ENCODE data around the gene GAREM1.

DNA sequence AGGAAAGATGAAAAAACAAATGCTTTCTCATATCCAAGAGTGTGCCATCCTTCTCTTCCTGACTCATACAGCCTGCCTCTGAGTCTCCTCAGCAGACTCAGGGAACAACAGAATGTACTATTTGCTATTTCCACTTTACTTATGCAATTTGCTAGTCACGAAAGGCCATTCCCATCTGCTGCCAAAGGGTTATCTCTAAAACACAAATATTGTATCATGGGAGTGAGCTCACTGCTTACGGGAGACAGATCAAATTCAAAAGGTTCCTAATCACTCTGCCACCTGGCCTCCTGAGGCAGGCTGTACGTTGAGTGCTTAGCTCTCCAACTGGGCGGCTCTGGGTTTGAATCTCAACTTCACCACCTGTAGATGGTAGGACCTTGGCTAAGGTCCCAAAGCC is 92.0 kb downstream of the GAREM1 start:
- TF ChIP-seq, protein P1, sequence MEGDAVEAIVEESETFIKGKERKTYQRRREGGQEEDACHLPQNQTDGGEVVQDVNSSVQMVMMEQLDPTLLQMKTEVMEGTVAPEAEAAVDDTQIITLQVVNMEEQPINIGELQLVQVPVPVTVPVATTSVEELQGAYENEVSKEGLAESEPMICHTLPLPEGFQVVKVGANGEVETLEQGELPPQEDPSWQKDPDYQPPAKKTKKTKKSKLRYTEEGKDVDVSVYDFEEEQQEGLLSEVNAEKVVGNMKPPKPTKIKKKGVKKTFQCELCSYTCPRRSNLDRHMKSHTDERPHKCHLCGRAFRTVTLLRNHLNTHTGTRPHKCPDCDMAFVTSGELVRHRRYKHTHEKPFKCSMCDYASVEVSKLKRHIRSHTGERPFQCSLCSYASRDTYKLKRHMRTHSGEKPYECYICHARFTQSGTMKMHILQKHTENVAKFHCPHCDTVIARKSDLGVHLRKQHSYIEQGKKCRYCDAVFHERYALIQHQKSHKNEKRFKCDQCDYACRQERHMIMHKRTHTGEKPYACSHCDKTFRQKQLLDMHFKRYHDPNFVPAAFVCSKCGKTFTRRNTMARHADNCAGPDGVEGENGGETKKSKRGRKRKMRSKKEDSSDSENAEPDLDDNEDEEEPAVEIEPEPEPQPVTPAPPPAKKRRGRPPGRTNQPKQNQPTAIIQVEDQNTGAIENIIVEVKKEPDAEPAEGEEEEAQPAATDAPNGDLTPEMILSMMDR (IDR thresholded peaks at IDR 0.05; ENCODE audit: low read length): no peak
- TF ChIP-seq EZH2 (IDR thresholded peaks at IDR 0.05; ENCODE audit: borderline replicate concordance, low read length): no peak
